Activated naive CD4-positive, alpha-beta T cell (primary cell): Measurements from ENCODE around the gene OTOG.

Experiments used
- DNase-seq, 4 experiments: peaks; one replicate each; lab custom pipeline; 2025; lab: John Stamatoyannopoulos, UW

The OTOG gene

GRCh38 chr11:17633279-17633986 is 86.4 kb downstream of the OTOG start:
- DNase-seq, result no peak

- no peak for DNase-seq
Observed at GRCh38 chr11:17633987-17634775, 87.1 kb downstream of the OTOG start.

- DNase-seq, result no peak
Observed at GRCh38 chr11:17634776-17635550, 87.9 kb downstream of the OTOG start.

GRCh38 chr11:17635551-17635938 is 88.5 kb downstream of the OTOG start:
- no peak for DNase-seq

GRCh38 chr11:17636721-17637120 is 89.7 kb downstream of the OTOG start:
- no peak for DNase-seq

GRCh38 chr11:17637901-17638300 is 90.8 kb downstream of the OTOG start:
- no peak for DNase-seq

GRCh38 chr11:17638311-17638710 is 91.3 kb downstream of the OTOG start:
- no peak for DNase-seq

GRCh38 chr11:17639091-17639490 is 92.0 kb downstream of the OTOG start:
- no peak for DNase-seq

GRCh38 chr11:17639781-17640180 is 92.7 kb downstream of the OTOG start:
- no peak for DNase-seq

GRCh38 chr11:17640493-17641164 is 93.6 kb downstream of the OTOG start:
- no peak for DNase-seq

GRCh38 chr11:17641792-17642350 is 94.8 kb downstream of the OTOG start:
- no peak for DNase-seq

GRCh38 chr11:17642370-17642769 is 95.3 kb downstream of the OTOG start:
- DNase-seq, result no peak

GRCh38 chr11:17642980-17643379 is 95.9 kb downstream of the OTOG start:
- DNase-seq, result no peak

- no peak for DNase-seq
Observed at GRCh38 chr11:17643506-17644405, 96.7 kb downstream of the OTOG start.

GRCh38 chr11:17645190-17645970 is 98.3 kb downstream of the OTOG start:
- no peak for DNase-seq

GRCh38 chr11:17646451-17647145 is 99.5 kb downstream of the OTOG start:
- DNase-seq, result no peak

- DNase-seq, result no peak
Observed at GRCh38 chr11:17648528-17648927, 101.5 kb downstream of the OTOG start.

- no peak for DNase-seq
Observed at GRCh38 chr11:17649261-17649660, 102.2 kb downstream of the OTOG start.

- DNase-seq, result no peak
Observed at GRCh38 chr11:17649696-17650095, 102.6 kb downstream of the OTOG start.
